ENCODE measurements around the gene ZEB2. TPM values are rescaled to one million over a fixed set of nuclear protein-coding genes. Genes with fewer than 3 reads are reported as not detected.

Gene ZEB2
- total and polyA plus RNA-seq, 2 donors: 15.3 to 16.1 TPM

DNA sequence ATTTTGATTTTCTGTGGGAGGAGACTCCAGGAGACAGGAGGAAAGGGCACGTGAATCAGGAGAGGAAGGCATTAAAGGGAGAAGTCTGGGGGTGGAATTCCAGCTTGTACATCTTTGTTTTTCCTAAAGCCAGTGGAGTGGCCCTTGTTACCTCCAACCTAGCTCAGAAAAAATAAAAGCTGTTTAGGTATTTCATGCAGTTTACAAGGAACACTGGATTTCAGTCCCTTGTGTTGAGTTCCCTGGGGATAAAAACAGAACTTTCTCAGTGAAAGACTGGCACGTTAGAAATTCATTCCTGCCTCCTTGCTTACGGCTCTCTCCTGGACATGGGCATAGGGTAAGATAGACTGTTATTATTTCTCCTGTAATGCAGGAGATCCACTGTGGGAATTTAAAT, 170.2 kb downstream of the ZEB2 start:
- Histone ChIP-seq H3K9me3 (ENCODE audit: control insufficient read depth in 2 of 2, insufficient read depth in 1 of 2, low read length in 1 of 2) (no peaks in the 10 kb centered on the region), H3K27ac (ENCODE audit: low read depth in 1 of 2, low read length in 1 of 2) (no peak overlapping the region), H3K4me3 (ENCODE audit: low read length in 2 of 2) (no peak overlapping the region), H3K27me3 (ENCODE audit: control insufficient read depth in 2 of 2, insufficient read depth in 1 of 2, low read length in 1 of 2) (no peaks in the 10 kb centered on the region), H3K4me1 (ENCODE audit: control insufficient read depth in 2 of 2, insufficient read depth in 2 of 2, low read length in 2 of 2) (no peaks in the 10 kb centered on the region), H3K36me3 (ENCODE audit: control insufficient read depth in 2 of 2, insufficient read depth in 2 of 2, low read length in 1 of 2) (no peaks in the 10 kb centered on the region)
- no peak for DNase-seq (ENCODE audit: low read depth in 6 of 9, low spot score in 9 of 9)
- WGBS: 94% methylated on average over 3 of the region's 3 CpGs

DNA sequence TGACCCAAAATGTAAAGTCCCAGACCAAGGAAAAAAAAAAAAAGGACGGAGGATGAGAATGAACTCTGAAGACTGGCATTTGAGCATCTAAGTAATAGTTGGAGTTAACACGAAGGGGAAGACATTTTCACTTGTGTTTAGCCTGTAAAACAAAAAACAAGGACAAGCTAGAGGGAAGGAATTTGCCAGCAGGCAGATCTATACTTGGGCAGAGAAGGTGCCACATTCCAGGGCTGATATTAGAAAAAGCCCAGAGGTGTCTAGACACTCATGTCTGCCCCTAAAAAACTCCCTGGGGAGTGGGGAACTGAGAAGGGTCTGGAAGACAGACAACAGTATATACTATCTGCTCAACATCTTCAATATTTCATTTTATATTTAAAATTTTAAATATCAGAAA, 171.1 kb downstream of the ZEB2 start:
- DNase-seq (ENCODE audit: low read depth in 6 of 9, low spot score in 9 of 9): no peak
- Histone ChIP-seq H3K27me3 (ENCODE audit: control insufficient read depth in 2 of 2, insufficient read depth in 1 of 2, low read length in 1 of 2) (no peaks in the 10 kb centered on the region), H3K4me3 (ENCODE audit: low read length in 2 of 2) (no peak overlapping the region), H3K36me3 (ENCODE audit: control insufficient read depth in 2 of 2, insufficient read depth in 2 of 2, low read length in 1 of 2) (no peaks in the 10 kb centered on the region), H3K27ac (ENCODE audit: low read depth in 1 of 2, low read length in 1 of 2) (no peak overlapping the region), H3K4me1 (ENCODE audit: control insufficient read depth in 2 of 2, insufficient read depth in 2 of 2, low read length in 2 of 2) (no peaks in the 10 kb centered on the region), H3K9me3 (ENCODE audit: control insufficient read depth in 2 of 2, insufficient read depth in 1 of 2, low read length in 1 of 2) (no peaks in the 10 kb centered on the region)
- 96% methylated on average over 2 of the region's 2 CpGs for WGBS

DNA sequence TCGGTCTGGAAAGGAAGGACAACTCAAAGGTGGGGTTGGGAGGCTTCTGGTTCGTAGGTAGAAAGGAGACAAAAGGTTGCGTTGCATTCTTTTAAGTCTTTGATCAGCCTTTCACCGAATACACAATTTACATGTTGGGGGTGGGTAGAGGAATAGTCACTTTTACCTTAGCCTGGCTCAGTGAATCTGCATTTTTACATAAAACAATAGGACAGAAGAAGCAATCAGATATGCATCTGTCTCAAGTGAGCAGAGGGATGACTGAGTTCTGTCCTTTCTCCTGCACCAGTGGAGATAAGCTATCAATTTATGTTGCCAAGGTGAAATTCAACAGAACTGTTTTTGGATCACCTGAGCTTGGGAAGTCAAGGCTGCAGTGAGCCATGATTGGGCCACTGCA, 173.7 kb downstream of the ZEB2 start:
- WGBS: 95% methylated on average over 4 of the region's 4 CpGs
- no peaks in the 10 kb centered on the region for H3K27me3 ChIP-seq (ENCODE audit: control insufficient read depth in 2 of 2, insufficient read depth in 1 of 2, low read length in 1 of 2)
- no peaks in the 10 kb centered on the region for H3K36me3 ChIP-seq (ENCODE audit: control insufficient read depth in 2 of 2, insufficient read depth in 2 of 2, low read length in 1 of 2)
- H3K9me3 ChIP-seq (ENCODE audit: control insufficient read depth in 2 of 2, insufficient read depth in 1 of 2, low read length in 1 of 2): no peaks in the 10 kb centered on the region
- no peak overlapping the region for H3K27ac ChIP-seq (ENCODE audit: low read depth in 1 of 2, low read length in 1 of 2)
- H3K4me1 ChIP-seq (ENCODE audit: control insufficient read depth in 2 of 2, insufficient read depth in 2 of 2, low read length in 2 of 2): no peaks in the 10 kb centered on the region
- DNase-seq (ENCODE audit: low read depth in 6 of 9, low spot score in 9 of 9): no peak
- H3K4me3 ChIP-seq (ENCODE audit: low read length in 2 of 2): no peak overlapping the region

DNA sequence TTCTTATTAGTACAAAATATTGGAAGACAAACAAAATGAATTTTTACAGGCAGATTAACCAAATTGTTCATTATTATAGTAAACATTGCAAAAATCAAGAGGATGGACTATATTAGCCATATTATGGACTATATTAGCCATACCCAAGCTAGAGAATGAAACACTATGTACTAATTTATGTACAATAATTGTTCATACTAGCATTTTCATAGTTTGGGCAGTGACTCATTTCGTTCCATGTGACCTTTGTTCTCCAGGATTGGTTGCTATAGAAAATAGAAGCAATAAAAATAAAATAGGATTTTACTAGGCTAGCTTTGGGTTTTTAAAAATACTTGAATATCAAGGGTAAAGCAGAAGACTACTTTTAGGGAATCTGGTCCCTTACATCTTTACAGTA, 176.8 kb downstream of the ZEB2 start:
- no peaks in the 10 kb centered on the region for H3K27me3 ChIP-seq (ENCODE audit: control insufficient read depth in 2 of 2, insufficient read depth in 1 of 2, low read length in 1 of 2)
- DNase-seq (ENCODE audit: low read depth in 6 of 9, low spot score in 9 of 9): no peak
- 95% methylated on average over 1 of the region's 1 CpG for WGBS
- no peak overlapping the region for H3K4me3 ChIP-seq (ENCODE audit: low read length in 2 of 2)
- no peak overlapping the region for H3K27ac ChIP-seq (ENCODE audit: low read depth in 1 of 2, low read length in 1 of 2)
- no peaks in the 10 kb centered on the region for H3K36me3 ChIP-seq (ENCODE audit: control insufficient read depth in 2 of 2, insufficient read depth in 2 of 2, low read length in 1 of 2)
- H3K4me1 ChIP-seq (ENCODE audit: control insufficient read depth in 2 of 2, insufficient read depth in 2 of 2, low read length in 2 of 2): no peaks in the 10 kb centered on the region
- no peaks in the 10 kb centered on the region for H3K9me3 ChIP-seq (ENCODE audit: control insufficient read depth in 2 of 2, insufficient read depth in 1 of 2, low read length in 1 of 2)

DNA sequence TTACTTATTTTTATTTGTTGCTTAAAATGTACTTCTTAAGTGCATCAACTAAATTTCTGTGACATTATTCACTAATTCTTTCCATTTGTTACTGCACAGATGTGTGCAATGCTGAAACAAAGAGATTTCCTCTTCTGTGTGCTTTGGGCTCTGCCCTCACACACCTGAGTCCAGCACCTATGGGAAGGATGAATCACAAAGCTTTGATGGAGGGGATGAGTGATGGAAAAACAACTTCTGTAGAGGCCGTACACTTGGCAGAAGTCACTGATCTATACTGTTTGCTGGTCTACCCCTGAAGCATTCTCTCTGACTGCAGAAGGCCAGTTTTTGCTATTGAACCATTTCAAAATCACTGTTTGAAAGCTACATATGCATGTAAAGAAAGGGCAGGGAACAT, 178.4 kb downstream of the ZEB2 start:
- no peak overlapping the region for H3K27ac ChIP-seq (ENCODE audit: low read depth in 1 of 2, low read length in 1 of 2)
- no peaks in the 10 kb centered on the region for H3K4me1 ChIP-seq (ENCODE audit: control insufficient read depth in 2 of 2, insufficient read depth in 2 of 2, low read length in 2 of 2)
- no peaks in the 10 kb centered on the region for H3K9me3 ChIP-seq (ENCODE audit: control insufficient read depth in 2 of 2, insufficient read depth in 1 of 2, low read length in 1 of 2)
- H3K36me3 ChIP-seq (ENCODE audit: control insufficient read depth in 2 of 2, insufficient read depth in 2 of 2, low read length in 1 of 2): no peaks in the 10 kb centered on the region
- DNase-seq (ENCODE audit: low read depth in 6 of 9, low spot score in 9 of 9): no peak
- no peak overlapping the region for H3K4me3 ChIP-seq (ENCODE audit: low read length in 2 of 2)
- WGBS: 92% methylated on average over 1 of the region's 1 CpG
- no peaks in the 10 kb centered on the region for H3K27me3 ChIP-seq (ENCODE audit: control insufficient read depth in 2 of 2, insufficient read depth in 1 of 2, low read length in 1 of 2)

DNA sequence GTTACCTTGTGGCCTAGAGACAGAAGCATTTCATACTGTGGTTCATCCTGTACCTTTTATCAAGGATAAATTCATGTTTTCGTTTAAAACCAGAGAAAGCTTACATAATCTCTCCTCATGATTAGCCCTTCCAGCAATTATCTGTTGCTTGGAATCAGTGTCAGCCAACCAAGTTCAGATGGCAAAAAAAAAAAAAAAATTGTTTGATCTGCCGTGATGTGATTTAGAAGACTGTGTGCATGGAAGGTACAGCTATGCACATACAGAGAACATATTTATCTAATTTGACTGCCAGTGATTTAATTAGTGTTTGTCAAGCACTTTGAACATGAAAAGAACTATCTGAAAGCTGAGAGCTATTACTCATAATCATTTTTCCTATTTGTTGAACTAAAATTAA, 180.9 kb downstream of the ZEB2 start:
- no peak for DNase-seq (ENCODE audit: low read depth in 6 of 9, low spot score in 9 of 9)
- H3K9me3 ChIP-seq (ENCODE audit: control insufficient read depth in 2 of 2, insufficient read depth in 1 of 2, low read length in 1 of 2): no peaks in the 10 kb centered on the region
- no peaks in the 10 kb centered on the region for H3K27me3 ChIP-seq (ENCODE audit: control insufficient read depth in 2 of 2, insufficient read depth in 1 of 2, low read length in 1 of 2)
- no peak overlapping the region for H3K4me3 ChIP-seq (ENCODE audit: low read length in 2 of 2)
- no peaks in the 10 kb centered on the region for H3K4me1 ChIP-seq (ENCODE audit: control insufficient read depth in 2 of 2, insufficient read depth in 2 of 2, low read length in 2 of 2)
- H3K27ac ChIP-seq (ENCODE audit: low read depth in 1 of 2, low read length in 1 of 2): no peak overlapping the region
- 91% methylated on average over 2 of the region's 2 CpGs for WGBS
- no peaks in the 10 kb centered on the region for H3K36me3 ChIP-seq (ENCODE audit: control insufficient read depth in 2 of 2, insufficient read depth in 2 of 2, low read length in 1 of 2)

DNA sequence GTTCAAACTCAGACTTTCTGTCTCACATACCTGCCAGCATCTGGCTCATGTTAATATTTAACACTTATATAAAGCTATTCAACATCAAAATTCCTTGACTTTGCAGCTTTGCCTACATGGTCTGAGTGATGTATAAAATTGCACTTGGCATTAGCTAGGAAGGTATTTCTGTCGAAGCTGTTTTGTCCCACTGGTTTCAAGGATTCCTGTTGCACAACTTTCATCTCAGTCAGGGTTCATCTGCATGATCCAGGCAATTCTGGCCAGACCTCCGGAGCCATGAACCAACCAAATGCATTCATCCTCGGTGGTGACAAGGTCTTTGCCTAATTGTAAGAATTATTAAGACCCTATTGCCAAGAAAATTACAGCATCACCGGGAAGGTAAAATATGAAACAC, 185.4 kb downstream of the ZEB2 start:
- no peak for DNase-seq (ENCODE audit: low read depth in 6 of 9, low spot score in 9 of 9)
- no peaks in the 10 kb centered on the region for H3K9me3 ChIP-seq (ENCODE audit: control insufficient read depth in 2 of 2, insufficient read depth in 1 of 2, low read length in 1 of 2)
- H3K4me1 ChIP-seq (ENCODE audit: control insufficient read depth in 2 of 2, insufficient read depth in 2 of 2, low read length in 2 of 2): peaks cover 4 to 10% of the 10 kb centered on the region in 2 donors
- no peaks in the 10 kb centered on the region for H3K36me3 ChIP-seq (ENCODE audit: control insufficient read depth in 2 of 2, insufficient read depth in 2 of 2, low read length in 1 of 2)
- no peak overlapping the region for H3K27ac ChIP-seq (ENCODE audit: low read depth in 1 of 2, low read length in 1 of 2)
- WGBS: 95% methylated on average over 4 of the region's 4 CpGs
- H3K4me3 ChIP-seq (ENCODE audit: low read length in 2 of 2): no peak overlapping the region
- peaks cover 0 to 3% of the 10 kb centered on the region in 2 donors for H3K27me3 ChIP-seq (ENCODE audit: control insufficient read depth in 2 of 2, insufficient read depth in 1 of 2, low read length in 1 of 2)
